DMS114 treated with DMSO at 0.1 percent for 48 hours (cell line): ENCODE data around the gene YIPF1.
"Not testable (repeated sequence)": the region's sequence is repeated elsewhere in the genome, so short reads cannot be mapped to it uniquely, and the experiment has no call there.

Source experiments
- DNase-seq: peaks from one replicate; lab custom pipeline; 2025; ENCODE audit not compliant: unreplicated experiment; lab: John Stamatoyannopoulos, UW

The YIPF1 gene

GRCh38 chr1:53895421-53895820 lies 5.8 kb upstream of the YIPF1 start:
- no peak for DNase-seq

- DNase-seq = no peak
Measured at GRCh38 chr1:53894644-53895043, 5.0 kb upstream of the YIPF1 start.

- DNase-seq = no peak
Measured at GRCh38 chr1:53893999-53894636, 4.5 kb upstream of the YIPF1 start, which contains the start of gene DIO1. TSS of gene DIO1 (plus strand) at chr1:53894187. CDS start at chr1:53894211, 24 bp downstream.

GRCh38 chr1:53892911-53893310 lies 3.3 kb upstream of the YIPF1 start:
- no peak for DNase-seq

GRCh38 chr1:53891678-53892077 lies 2.1 kb upstream of the YIPF1 start:
- DNase-seq = no peak

- no peak for DNase-seq
Measured at GRCh38 chr1:53891018-53891417, 1.4 kb upstream of the YIPF1 start.

GRCh38 chr1:53890522-53890941 lies 935 bp upstream of the YIPF1 start:
- DNase-seq = no peak

- no peak for DNase-seq
Measured at GRCh38 chr1:53888681-53889080, 916 bp downstream of the YIPF1 start.

GRCh38 chr1:53883600-53883999 lies 6.0 kb downstream of the YIPF1 start:
- DNase-seq = not testable (repeated sequence)

- DNase-seq = not testable (repeated sequence)
Measured at GRCh38 chr1:53881853-53882252, 7.7 kb downstream of the YIPF1 start.

- DNase-seq = peak; percentile 56
Measured at GRCh38 chr1:53878492-53879105, 11.0 kb downstream of the YIPF1 start.

- DNase-seq = not testable (repeated sequence)
Measured at GRCh38 chr1:53875150-53875549, 14.4 kb downstream of the YIPF1 start.

GRCh38 chr1:53871773-53872484 lies 17.7 kb downstream of the YIPF1 start:
- no peak for DNase-seq

GRCh38 chr1:53871221-53871620 lies 18.4 kb downstream of the YIPF1 start:
- DNase-seq = no peak

GRCh38 chr1:53869454-53870117 lies 20.0 kb downstream of the YIPF1 start:
- no peak for DNase-seq

- DNase-seq = no peak
Measured at GRCh38 chr1:53868565-53868964, 21.0 kb downstream of the YIPF1 start.

GRCh38 chr1:53862507-53862906 lies 27.1 kb downstream of the YIPF1 start:
- DNase-seq = no peak

- peak; percentile 42 for DNase-seq
Measured at GRCh38 chr1:53860967-53861411, 28.6 kb downstream of the YIPF1 start.

GRCh38 chr1:53851571-53852285 lies 37.9 kb downstream of the YIPF1 start:
- DNase-seq = no peak

GRCh38 chr1:53850082-53850673 lies 39.4 kb downstream of the YIPF1 start:
- DNase-seq = no peak
